HAP-1 (cell line): ENCODE results near the gene SERPINA6.
"Not testable (repeated sequence)": the region's sequence is repeated elsewhere in the genome, so short reads cannot be mapped to it uniquely, and the experiment has no call there.

Experiments
- DNase-seq, 2 experiments: peaks; one replicate each; pipeline ENCODE4 v3.0.0-alpha.2; 2016 to 2020; ENCODE audit warnings: low spot score in 2 of 2
- H3K27me3 ChIP-seq: fragments of 250-450 bp; sonication (Bioruptor Pico); 2 replicates; pipeline ENCODE4 v1.5.1; 2020; ENCODE audit warnings: low read depth, mild to moderate bottlenecking, moderate library complexity
- H3K36me3 ChIP-seq: fragments of 250-450 bp; sonication (Bioruptor Pico); replicated peaks from 2 replicates; pipeline ENCODE4 v1.5.1; 2020; ENCODE audit warnings: mild to moderate bottlenecking
- H3K4me1 ChIP-seq: fragments of 250-450 bp; sonication (Bioruptor Pico); 2 replicates; pipeline ENCODE4 v1.5.1; 2020; ENCODE audit warnings: mild to moderate bottlenecking
- H3K4me3 ChIP-seq: fragments of 250-450 bp; sonication (Bioruptor Pico); 2 replicates; pipeline ENCODE4 v1.5.1; 2020; ENCODE audit warnings: mild to moderate bottlenecking, moderate library complexity
- H3K9me3 ChIP-seq: fragments of 250-450 bp; sonication (Bioruptor Pico); 2 replicates; pipeline ENCODE4 v1.5.1; 2020; ENCODE audit warnings: mild to moderate bottlenecking, moderate library complexity
- in situ Hi-C: fragments of 300-500 bp; cut with MboI; formaldehyde crosslinking; loops from 3 replicates; pipeline ENCODE4 v1.14.3; 2020; ENCODE audit warnings: low sequenced_read_pairs, inconsistent platforms, mixed read lengths

Gene SERPINA6

GRCh38 chr14:94362614-94363133 is 39.5 kb upstream of the SERPINA6 start:
- Histone ChIP-seq H3K9me3 (no peaks in the 10 kb centered on the region), H3K4me3 (no peak overlapping the region), H3K36me3 (no peaks in the 10 kb centered on the region), H3K27me3 (no peaks in the 10 kb centered on the region), H3K4me1 (peaks cover 5% of the 10 kb centered on the region)
- in situ Hi-C loops: no loop called here
- no peak for DNase-seq

- Histone ChIP-seq H3K4me3 (no peak overlapping the region), H3K4me1 (peaks cover 12% of the 10 kb centered on the region), H3K27me3 (no peaks in the 10 kb centered on the region), H3K9me3 (no peaks in the 10 kb centered on the region), H3K36me3 (no peaks in the 10 kb centered on the region)
- DNase-seq: no peak
- in situ Hi-C loops: no loop called here
Observed at GRCh38 chr14:94361682-94362081, 38.5 kb upstream of the SERPINA6 start.

GRCh38 chr14:94360945-94361565 is 37.9 kb upstream of the SERPINA6 start:
- H3K9me3 ChIP-seq: no peaks in the 10 kb centered on the region
- in situ Hi-C loops: no loop called here
- DNase-seq: no peak
- peaks cover 16% of the 10 kb centered on the region for H3K4me1 ChIP-seq
- no peaks in the 10 kb centered on the region for H3K27me3 ChIP-seq
- H3K36me3 ChIP-seq: no peaks in the 10 kb centered on the region
- H3K4me3 ChIP-seq: no peak overlapping the region

GRCh38 chr14:94357166-94357565 is 34.0 kb upstream of the SERPINA6 start:
- Histone ChIP-seq H3K27me3 (no peaks in the 10 kb centered on the region), H3K4me1 (peaks cover 16% of the 10 kb centered on the region), H3K36me3 (no peaks in the 10 kb centered on the region), H3K4me3 (no peak overlapping the region), H3K9me3 (no peaks in the 10 kb centered on the region)
- DNase-seq: peak in 1 of 2 experiments; percentile 85
- in situ Hi-C loops: no loop called here

GRCh38 chr14:94356379-94357056 is 33.4 kb upstream of the SERPINA6 start:
- in situ Hi-C loops: no loop called here
- no peaks in the 10 kb centered on the region for H3K27me3 ChIP-seq
- H3K4me1 ChIP-seq: peaks cover 16% of the 10 kb centered on the region
- DNase-seq: peak in 1 of 2 experiments; percentile 26
- no peak overlapping the region for H3K4me3 ChIP-seq
- H3K36me3 ChIP-seq: no peaks in the 10 kb centered on the region
- no peaks in the 10 kb centered on the region for H3K9me3 ChIP-seq

- DNase-seq: peak; percentile 70 to 77
- Histone ChIP-seq H3K36me3 (no peaks in the 10 kb centered on the region), H3K4me3 (no peak overlapping the region), H3K4me1 (peaks cover 16% of the 10 kb centered on the region), H3K27me3 (no peaks in the 10 kb centered on the region), H3K9me3 (no peaks in the 10 kb centered on the region)
- in situ Hi-C loops: no loop called here
Observed at GRCh38 chr14:94355191-94355794, 32.2 kb upstream of the SERPINA6 start.

- peaks cover 16% of the 10 kb centered on the region for H3K4me1 ChIP-seq
- no peak overlapping the region for H3K4me3 ChIP-seq
- no peak for DNase-seq
- H3K36me3 ChIP-seq: no peaks in the 10 kb centered on the region
- in situ Hi-C loops: no loop called here
- H3K9me3 ChIP-seq: no peaks in the 10 kb centered on the region
- H3K27me3 ChIP-seq: no peaks in the 10 kb centered on the region
Observed at GRCh38 chr14:94354638-94355185, 31.6 kb upstream of the SERPINA6 start.

- H3K27me3 ChIP-seq, in situ Hi-C loops, DNase-seq, H3K4me3 ChIP-seq, H3K9me3 ChIP-seq, H3K36me3 ChIP-seq: not testable (repeated sequence)
- peaks cover 16% of the 10 kb centered on the region for H3K4me1 ChIP-seq
Observed at GRCh38 chr14:94354190-94354589, 31.1 kb upstream of the SERPINA6 start.

- no peak for DNase-seq
- H3K36me3 ChIP-seq: no peaks in the 10 kb centered on the region
- no peaks in the 10 kb centered on the region for H3K4me1 ChIP-seq
- no peak overlapping the region for H3K4me3 ChIP-seq
- H3K27me3 ChIP-seq: no peaks in the 10 kb centered on the region
- H3K9me3 ChIP-seq: no peaks in the 10 kb centered on the region
- in situ Hi-C loops: no loop called here
Observed at GRCh38 chr14:94349276-94349675, 26.1 kb upstream of the SERPINA6 start.

- in situ Hi-C loops: no loop called here
- H3K4me3 ChIP-seq: no peak overlapping the region
- H3K36me3 ChIP-seq: no peaks in the 10 kb centered on the region
- no peaks in the 10 kb centered on the region for H3K9me3 ChIP-seq
- H3K4me1 ChIP-seq: no peaks in the 10 kb centered on the region
- no peaks in the 10 kb centered on the region for H3K27me3 ChIP-seq
- no peak for DNase-seq
Observed at GRCh38 chr14:94348836-94349235, 25.7 kb upstream of the SERPINA6 start.

GRCh38 chr14:94346841-94347240 is 23.7 kb upstream of the SERPINA6 start:
- no peaks in the 10 kb centered on the region for H3K4me1 ChIP-seq

GRCh38 chr14:94346065-94346786 is 23.1 kb upstream of the SERPINA6 start:
- DNase-seq, H3K36me3 ChIP-seq, H3K9me3 ChIP-seq, H3K27me3 ChIP-seq, in situ Hi-C loops, H3K4me3 ChIP-seq, H3K4me1 ChIP-seq: not testable (repeated sequence)

More at GRCh38 chr14:94346841-94347240, 23.7 kb upstream of the SERPINA6 start:
- Histone ChIP-seq H3K36me3 (no peaks in the 10 kb centered on the region), H3K4me3 (no peak overlapping the region), H3K9me3 (no peaks in the 10 kb centered on the region), H3K27me3 (no peaks in the 10 kb centered on the region)
- no peak for DNase-seq
- in situ Hi-C loops: no loop called here

- Histone ChIP-seq H3K36me3 (no peaks in the 10 kb centered on the region), H3K27me3 (no peaks in the 10 kb centered on the region), H3K4me3 (no peak overlapping the region), H3K9me3 (no peaks in the 10 kb centered on the region), H3K4me1 (no peaks in the 10 kb centered on the region)
- in situ Hi-C loops: no loop called here
- no peak for DNase-seq
Observed at GRCh38 chr14:94345344-94346064, 22.4 kb upstream of the SERPINA6 start.
